GM10847 (cell line): ENCODE data around the gene SHC3.

Experiments used
- POLR2A ChIP-seq: IDR thresholded peaks from 2 replicates; pipeline ENCODE4 v1.6.1; 2011; ENCODE audit not compliant: insufficient read length; ENCODE audit errors: extremely low read depth

Gene SHC3

GRCh38 chr9:89194421-89195130 is 16.0 kb upstream of the SHC3 start:
- TF ChIP-seq POLR2A: no peak

DNA sequence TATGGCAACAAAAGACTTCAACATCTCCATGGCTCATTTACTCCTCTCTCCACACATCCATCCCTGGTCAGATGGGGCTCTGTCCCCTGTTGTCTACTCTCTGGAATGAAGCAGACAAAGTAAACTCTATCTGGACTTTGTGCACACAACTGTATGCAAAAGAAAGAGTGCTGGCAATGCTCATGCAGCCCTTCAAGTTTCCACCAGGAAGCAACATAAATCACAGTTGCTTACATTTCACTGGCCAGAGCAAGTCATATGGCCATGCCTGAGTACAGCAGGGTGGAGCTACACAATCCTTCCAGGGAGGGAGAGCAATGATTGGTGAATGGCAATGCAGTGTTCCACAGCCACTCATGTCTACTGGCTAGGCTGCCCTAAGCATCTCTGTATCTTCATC is 12.4 kb upstream of the SHC3 start:
- TF ChIP-seq POLR2A: no peak

GRCh38 chr9:89189215-89189614 is 10.6 kb upstream of the SHC3 start:
- TF ChIP-seq POLR2A: no peak

- no peak for TF ChIP-seq POLR2A
Measured at GRCh38 chr9:89187950-89188349, 9.3 kb upstream of the SHC3 start.

GRCh38 chr9:89187541-89187940 is 8.9 kb upstream of the SHC3 start:
- no peak for TF ChIP-seq POLR2A

DNA sequence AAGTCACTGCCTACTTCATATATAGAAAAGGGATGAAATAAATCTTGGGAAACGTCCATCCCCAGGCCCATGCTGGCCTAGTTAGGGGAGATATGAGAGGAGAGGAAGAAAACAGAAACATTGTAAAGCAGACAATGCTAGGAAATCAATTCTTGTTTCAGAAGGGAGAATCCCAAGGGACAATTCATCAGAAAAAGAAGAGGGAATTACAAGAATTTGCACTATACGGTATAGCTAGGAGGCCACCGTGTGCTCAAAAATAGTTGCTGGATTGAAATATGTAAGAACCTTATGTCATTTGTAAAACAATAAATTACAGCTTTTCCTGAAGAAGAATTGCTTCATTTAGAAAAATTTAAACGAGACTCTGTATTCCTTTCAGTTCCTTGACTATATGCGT is 8.3 kb upstream of the SHC3 start:
- no peak for TF ChIP-seq POLR2A

DNA sequence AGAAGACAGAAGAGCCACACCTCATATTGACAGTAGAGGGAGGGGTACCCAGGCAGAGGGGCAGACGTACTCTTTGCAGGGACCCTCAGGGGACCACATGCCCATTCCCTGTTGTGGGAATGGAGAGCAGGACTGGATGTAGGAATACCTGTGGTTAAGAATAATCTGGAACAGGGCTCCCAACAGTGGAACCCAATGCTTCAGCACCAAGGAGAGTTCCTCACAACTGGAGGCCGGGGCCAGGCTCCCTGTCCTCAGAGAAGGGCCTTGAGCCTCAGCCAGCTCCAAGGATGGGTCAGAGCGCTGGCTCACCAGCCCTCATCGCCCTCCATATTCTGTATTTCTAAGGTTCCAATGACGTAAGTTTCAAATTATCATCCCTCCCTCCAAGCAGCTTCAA is 7.4 kb upstream of the SHC3 start:
- TF ChIP-seq POLR2A: no peak

DNA sequence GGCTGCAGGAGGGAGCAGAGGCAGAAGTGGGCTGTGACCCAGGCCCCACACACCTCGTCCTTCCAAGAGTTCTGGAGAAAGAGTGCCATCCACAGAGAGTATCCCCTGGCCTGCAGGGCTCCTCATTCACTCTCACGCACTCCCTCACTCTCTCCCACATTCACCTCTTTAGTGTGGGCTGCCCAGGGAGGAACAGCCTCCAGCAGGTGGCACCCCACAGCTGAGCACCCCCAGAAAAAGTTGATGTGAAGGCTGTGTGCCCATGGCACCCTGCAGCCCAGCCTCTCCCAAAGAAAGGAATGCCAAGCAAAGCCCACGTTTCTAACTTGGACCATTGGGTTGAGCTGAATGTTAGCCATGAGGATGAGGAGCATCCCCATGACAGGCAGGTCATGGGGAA is 4.5 kb upstream of the SHC3 start:
- TF ChIP-seq POLR2A: no peak

GRCh38 chr9:89182369-89182768 is 3.8 kb upstream of the SHC3 start:
- no peak for TF ChIP-seq POLR2A

DNA sequence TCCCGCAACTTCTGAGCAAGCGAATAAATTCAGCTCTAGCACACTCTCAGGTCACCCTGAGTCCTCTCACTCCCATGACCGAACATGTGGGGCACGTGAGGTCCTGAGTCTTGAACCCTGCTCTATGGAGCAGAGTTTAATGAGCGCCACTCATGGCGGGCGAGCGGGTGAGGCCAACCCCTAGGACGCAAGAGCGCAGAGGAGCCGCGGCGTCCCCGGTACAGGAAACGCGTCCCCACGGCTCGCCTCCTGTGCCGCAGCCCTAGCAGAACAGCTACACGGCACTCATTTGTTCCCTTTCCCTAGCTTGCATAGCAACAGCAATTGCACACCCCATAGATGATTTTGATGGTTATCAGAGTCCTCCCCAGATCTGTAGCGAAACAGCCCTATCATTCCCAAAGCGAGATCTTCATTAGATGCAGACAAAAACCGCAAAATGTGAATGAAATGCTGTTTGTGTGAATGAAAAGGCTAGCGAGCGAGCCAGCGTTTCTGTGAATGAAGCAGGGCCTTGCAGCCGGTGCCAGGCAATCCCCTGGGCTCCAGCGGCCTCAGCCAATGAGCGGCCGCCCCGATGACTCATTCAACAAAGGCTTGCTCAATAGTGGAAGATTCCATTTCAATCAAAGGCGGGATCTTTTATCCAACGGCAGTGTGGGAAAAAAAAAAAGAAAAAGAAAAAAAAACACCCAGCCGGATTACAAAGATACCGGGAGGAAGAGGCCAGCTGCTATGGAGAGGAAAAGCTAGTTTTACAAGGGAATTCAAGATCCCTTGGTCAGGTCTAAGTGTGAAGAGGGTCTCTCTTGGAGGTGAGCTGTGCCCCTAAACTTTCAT is 1.5 kb upstream of the SHC3 start:
- no peak for TF ChIP-seq POLR2A

GRCh38 chr9:89179540-89179894 is 899 bp upstream of the SHC3 start:
- no peak for TF ChIP-seq POLR2A

GRCh38 chr9:89178830-89179539 is 367 bp upstream of the SHC3 start:
- TF ChIP-seq POLR2A: no peak

DNA sequence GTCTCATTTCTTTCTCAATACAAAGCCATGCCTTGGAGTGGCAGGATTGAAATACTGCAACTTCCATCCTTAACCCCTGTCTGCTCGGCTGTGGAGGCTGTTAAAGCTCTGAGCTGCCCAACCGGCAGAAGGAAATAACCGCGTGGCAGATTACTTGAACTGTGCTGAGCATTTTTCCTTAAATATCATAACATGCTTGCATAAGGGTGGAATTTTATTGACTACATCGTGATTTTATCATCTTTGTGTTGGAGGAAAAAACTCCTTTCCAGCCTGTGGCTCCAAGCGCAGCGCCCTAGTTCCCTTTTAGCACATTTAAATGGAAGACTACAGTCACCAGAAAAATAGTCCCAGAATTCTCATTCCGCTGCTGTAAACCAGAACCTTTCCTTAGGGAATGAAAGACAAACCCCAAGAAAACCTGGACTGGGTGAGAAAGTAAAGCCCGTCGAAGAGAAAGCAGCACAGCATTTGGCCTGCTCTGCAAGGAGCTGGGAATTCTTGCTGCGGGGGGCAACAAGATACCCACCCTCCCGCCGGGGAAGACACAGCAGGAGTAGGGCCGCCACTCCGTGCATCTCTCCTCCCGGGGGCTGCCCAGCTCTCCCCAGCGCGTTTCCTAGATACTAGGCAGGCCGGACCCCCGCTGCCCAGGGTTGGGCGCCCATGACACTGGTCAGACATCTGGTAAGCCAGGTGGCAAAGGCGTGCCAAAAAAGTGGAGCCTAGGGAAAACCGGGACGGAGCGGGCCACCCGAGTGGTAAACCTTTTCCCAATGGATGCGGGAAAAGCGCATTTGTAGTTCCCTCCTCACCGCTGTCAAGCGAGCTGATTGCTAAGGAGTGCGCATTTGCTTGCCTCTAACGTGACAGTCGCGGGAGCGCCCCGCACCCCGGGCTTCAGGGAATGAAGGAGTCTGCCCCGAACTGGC is 1.3 kb downstream of the SHC3 start:
- TF ChIP-seq POLR2A: no peak

DNA sequence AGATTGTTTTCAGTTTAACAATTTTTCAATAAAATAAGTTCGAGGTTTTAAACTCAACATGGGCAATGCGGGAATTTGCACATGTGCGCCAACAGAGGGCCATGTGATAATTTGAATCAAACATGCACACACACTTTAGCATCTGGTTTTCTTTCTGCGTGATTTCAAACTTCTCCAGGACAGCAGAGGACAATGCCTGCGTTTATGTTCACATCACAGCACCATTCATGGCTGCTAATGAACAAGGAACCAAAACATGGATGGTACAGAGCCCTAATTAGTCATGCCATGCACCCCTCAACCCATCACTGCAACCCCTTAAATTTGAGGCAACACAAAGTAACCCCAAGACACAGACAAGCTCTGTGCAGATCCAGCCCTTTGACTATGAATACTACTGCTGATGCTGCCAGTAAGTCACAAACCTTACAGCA is 2.8 kb downstream of the SHC3 start:
- no peak for TF ChIP-seq POLR2A

DNA sequence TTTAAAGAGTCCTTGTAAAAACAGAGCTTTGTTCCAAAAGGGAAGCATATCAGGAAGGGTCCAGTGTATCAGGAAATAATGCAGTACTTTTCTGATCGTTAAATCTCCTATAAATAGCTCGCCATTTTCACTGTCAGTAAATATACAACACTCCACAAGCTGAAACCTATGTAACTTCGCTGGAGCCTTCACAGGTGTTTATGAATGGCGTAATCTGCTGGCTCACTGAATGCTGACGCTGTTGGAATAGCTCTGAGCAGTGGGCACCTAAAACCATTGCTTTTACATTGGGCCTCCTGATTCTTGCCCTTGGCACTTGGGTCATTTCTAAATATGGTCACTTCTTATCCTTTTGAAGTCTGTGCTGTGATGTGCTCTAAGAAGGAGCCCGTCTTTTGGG is 4.3 kb downstream of the SHC3 start:
- no peak for TF ChIP-seq POLR2A
